Measurements from ENCODE around the gene ASMTL.
A peak's percentile ranks its signal among the peaks of the same experiment; 100 is the strongest.
"Not testable (repeated sequence)": the region's sequence is repeated elsewhere in the genome, so short reads cannot be mapped to it uniquely, and the experiment has no call there.

Gene ASMTL

GRCh38 chrX:1453951-1454785 lies 1.5 kb upstream of the ASMTL start:
- peak; percentile 79 for DNase-seq

- DNase-seq, result no peak
Measured at GRCh38 chrX:1453395-1453783, 680 bp upstream of the ASMTL start.

- DNase-seq, result no peak
Measured at GRCh38 chrX:1451661-1452515, 821 bp downstream of the ASMTL start.

- DNase-seq, result no peak
Measured at GRCh38 chrX:1451251-1451660, 1.5 kb downstream of the ASMTL start.

- no peak for DNase-seq
Measured at GRCh38 chrX:1450361-1451161, 2.1 kb downstream of the ASMTL start.

GRCh38 chrX:1449823-1450149 lies 2.9 kb downstream of the ASMTL start:
- DNase-seq, result no peak

- DNase-seq, result no peak
Measured at GRCh38 chrX:1449036-1449822, 3.5 kb downstream of the ASMTL start.

- DNase-seq, result not testable (repeated sequence)
Measured at GRCh38 chrX:1448573-1449001, 4.1 kb downstream of the ASMTL start.

GRCh38 chrX:1447969-1448572 lies 4.6 kb downstream of the ASMTL start:
- DNase-seq, result not testable (repeated sequence)

GRCh38 chrX:1446984-1447968 lies 5.4 kb downstream of the ASMTL start:
- DNase-seq, result peak; percentile 5

GRCh38 chrX:1444561-1445500 lies 7.9 kb downstream of the ASMTL start:
- DNase-seq, result no peak

- no peak for DNase-seq
Measured at GRCh38 chrX:1443496-1444075, 9.1 kb downstream of the ASMTL start.

GRCh38 chrX:1442724-1443367 lies 9.9 kb downstream of the ASMTL start:
- no peak for DNase-seq

GRCh38 chrX:1442016-1442665 lies 10.6 kb downstream of the ASMTL start:
- no peak for DNase-seq

- no peak for DNase-seq
Measured at GRCh38 chrX:1440506-1440905, 12.2 kb downstream of the ASMTL start.

GRCh38 chrX:1435241-1435895 lies 17.3 kb downstream of the ASMTL start:
- DNase-seq, result no peak

GRCh38 chrX:1434871-1435240 lies 17.9 kb downstream of the ASMTL start:
- no peak for DNase-seq
